HG03135 (cell line): Measurements from ENCODE around the gene FRMD4A.

Experiments
- ATAC-seq: cut with Tn5 transposase; IDR thresholded peaks from one replicate; pipeline ENCODE4 v1.9.1; 2021; ENCODE audit warnings: mild to moderate bottlenecking, moderate library complexity; ENCODE audit not compliant: unreplicated experiment

FRMD4A gene

GRCh38 chr10:14345262-14345661, 14.5 kb upstream of the FRMD4A start:
- no peak for ATAC-seq

- ATAC-seq, result no peak
Measured at GRCh38 chr10:14340051-14340744, 9.5 kb upstream of the FRMD4A start.

- no peak for ATAC-seq
Measured at GRCh38 chr10:14336736-14337135, 6.0 kb upstream of the FRMD4A start.

GRCh38 chr10:14334771-14335170, 4.0 kb upstream of the FRMD4A start:
- no peak for ATAC-seq

GRCh38 chr10:14333606-14334005, 2.9 kb upstream of the FRMD4A start:
- ATAC-seq, result no peak

- ATAC-seq, result no peak
Measured at GRCh38 chr10:14332903-14333302, 2.2 kb upstream of the FRMD4A start.

- no peak for ATAC-seq
Measured at GRCh38 chr10:14329746-14330173, 964 bp downstream of the FRMD4A start.

- ATAC-seq, result no peak
Measured at GRCh38 chr10:14328881-14329672, 1.6 kb downstream of the FRMD4A start.

GRCh38 chr10:14327527-14327926, 3.2 kb downstream of the FRMD4A start:
- no peak for ATAC-seq

- no peak for ATAC-seq
Measured at GRCh38 chr10:14326581-14326980, 4.1 kb downstream of the FRMD4A start.

GRCh38 chr10:14325325-14325955, 5.3 kb downstream of the FRMD4A start:
- ATAC-seq, result no peak

- ATAC-seq, result no peak
Measured at GRCh38 chr10:14322526-14323188, 8.1 kb downstream of the FRMD4A start.

GRCh38 chr10:14318007-14318406, 12.7 kb downstream of the FRMD4A start:
- no peak for ATAC-seq

GRCh38 chr10:14312014-14312413, 18.7 kb downstream of the FRMD4A start:
- no peak for ATAC-seq

- ATAC-seq, result no peak
Measured at GRCh38 chr10:14311206-14311957, 19.3 kb downstream of the FRMD4A start.

GRCh38 chr10:14309593-14309992, 21.1 kb downstream of the FRMD4A start:
- no peak for ATAC-seq

GRCh38 chr10:14306190-14306589, 24.5 kb downstream of the FRMD4A start:
- ATAC-seq, result no peak

GRCh38 chr10:14304046-14304445, 26.7 kb downstream of the FRMD4A start:
- no peak for ATAC-seq

GRCh38 chr10:14302035-14302434, 28.7 kb downstream of the FRMD4A start:
- ATAC-seq, result no peak

GRCh38 chr10:14299556-14299955, 31.2 kb downstream of the FRMD4A start:
- no peak for ATAC-seq
